HG03575 (cell line): ENCODE results near the gene WSCD2.

Experiments used
- ATAC-seq: cut with Tn5 transposase; IDR thresholded peaks from one replicate; pipeline ENCODE4 v1.9.1; 2021; ENCODE audit not compliant: unreplicated experiment, insufficient number of reproducible peaks, low FRiP score; ENCODE audit errors: extremely low read depth

The WSCD2 gene

DNA sequence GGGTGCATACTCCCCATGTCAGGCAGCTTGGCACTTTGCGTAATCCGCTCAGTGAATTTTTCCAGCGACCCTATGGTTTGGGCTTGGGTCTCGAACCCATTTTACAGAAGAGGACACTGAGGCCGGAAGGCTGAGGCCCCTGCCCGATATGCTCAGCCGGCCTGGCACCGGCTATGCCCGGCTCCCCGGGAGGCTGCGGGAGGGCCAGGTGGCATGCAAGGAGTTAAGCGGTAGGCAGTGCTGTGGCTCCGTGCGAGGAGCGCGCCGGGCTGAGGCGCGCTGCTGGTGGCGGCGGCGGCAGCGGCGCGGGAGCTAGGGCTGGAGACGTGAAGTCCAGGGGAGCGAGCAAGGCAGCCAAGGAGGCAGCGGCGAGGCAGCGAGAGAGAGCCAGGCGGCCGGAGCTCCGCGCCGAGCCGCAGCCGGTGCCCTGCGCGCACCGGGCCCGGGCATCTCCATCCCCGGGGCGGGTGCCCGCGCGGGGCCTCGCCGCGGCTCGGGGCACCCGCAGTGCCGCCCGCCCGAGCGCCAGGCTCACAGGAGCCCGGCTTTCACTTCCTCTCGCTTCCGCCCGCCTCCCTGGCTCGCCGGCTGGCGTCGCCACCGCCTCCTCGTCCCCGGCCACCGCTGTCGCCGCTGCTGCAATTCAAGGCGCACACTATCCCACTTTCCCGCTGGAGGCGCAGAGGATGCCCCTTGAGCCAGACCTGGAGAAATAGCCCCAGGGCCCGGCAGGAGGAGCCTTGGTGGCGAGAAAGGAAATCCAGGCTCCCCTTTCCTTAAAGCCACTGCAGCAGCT lies at the start of gene WSCD2:
TSS of gene WSCD2 (plus strand) at position 272 of the 796 bp plus-strand sequence. CDS start 66,545 bp downstream, outside the sequence.
- no peak for ATAC-seq

DNA sequence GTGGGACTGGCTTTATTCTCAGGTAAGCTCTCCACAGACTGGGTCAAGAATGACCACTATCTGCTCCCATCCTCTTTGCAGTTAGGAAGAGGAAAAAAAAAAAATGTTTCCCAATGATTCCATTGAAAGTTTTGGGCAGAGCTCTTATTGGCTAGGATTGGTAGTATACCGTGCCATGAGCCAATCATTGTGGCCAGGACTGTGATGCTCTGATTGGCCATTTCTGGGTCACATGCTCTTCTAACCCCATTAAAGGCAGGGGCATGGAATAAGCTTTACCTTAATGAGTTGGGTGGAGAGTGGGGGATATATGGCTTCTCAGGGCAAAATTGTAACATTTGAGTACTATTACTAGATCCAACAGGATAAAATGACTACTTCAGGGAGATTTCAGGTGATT lies 49.4 kb upstream of the WSCD2 start:
- no peak for ATAC-seq

DNA sequence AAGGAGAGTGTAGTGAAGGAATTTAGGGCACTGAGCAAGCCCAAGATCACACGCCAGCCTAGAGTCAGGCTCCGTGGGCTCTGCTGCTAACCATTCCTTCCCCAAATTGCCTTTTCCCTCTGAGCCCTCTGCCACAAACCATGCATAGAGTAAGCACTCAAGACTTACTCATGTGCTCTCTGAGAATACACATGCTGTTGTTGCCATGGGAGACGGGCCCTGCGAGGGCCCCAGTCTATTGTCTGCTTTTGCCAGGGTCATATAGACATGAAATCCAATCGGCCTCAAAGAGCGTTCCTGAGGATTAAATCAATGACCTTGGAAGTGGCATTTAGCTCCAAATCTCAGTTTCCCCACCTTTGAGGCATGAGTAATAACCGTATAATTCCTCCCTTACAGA lies 48.7 kb upstream of the WSCD2 start:
- ATAC-seq: no peak

DNA sequence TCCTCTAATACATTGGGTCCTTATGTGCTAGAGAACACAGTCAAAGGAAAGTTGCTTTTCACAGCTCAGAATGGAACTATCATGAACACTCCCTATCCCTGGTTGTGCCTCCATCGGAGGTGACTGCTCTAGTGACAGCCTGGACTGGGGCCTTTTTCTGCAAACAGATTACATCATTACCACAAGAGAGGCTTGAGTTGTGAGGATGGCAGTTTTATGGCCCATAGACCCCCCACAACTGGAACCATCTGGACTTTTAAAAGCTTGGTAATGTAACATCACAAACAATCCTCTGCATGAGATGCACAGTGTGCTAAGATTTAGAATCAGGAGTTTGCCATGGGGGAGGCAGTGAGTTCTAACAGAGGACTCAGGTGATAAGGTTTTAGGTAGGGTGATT lies 46.6 kb upstream of the WSCD2 start:
- no peak for ATAC-seq

DNA sequence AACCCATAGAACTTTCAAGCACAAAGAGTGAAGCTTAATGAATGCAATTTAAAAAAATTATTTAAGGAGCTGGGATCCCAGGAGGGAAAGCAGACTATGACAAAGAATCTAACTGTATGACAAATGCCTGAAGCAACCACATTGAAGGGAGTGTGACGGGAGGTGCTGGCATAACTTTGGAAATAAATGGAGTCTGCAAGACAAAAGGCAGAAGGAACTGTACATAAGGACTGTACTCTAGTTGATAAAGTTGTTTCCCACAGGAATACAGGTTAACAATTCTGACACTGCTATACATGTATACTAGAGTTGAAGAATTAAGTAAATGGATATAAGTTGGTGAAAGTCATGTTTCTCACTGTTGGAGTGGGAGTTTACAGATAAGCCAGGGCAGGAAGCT lies 41.2 kb upstream of the WSCD2 start:
- no peak for ATAC-seq

- no peak for ATAC-seq
Measured at GRCh38 chr12:108090107-108090899, 38.8 kb upstream of the WSCD2 start.

GRCh38 chr12:108090932-108091678 lies 38.0 kb upstream of the WSCD2 start:
- ATAC-seq: no peak

- ATAC-seq: no peak
Measured at GRCh38 chr12:108091679-108092051, 37.4 kb upstream of the WSCD2 start.

GRCh38 chr12:108093209-108093608 lies 35.9 kb upstream of the WSCD2 start:
- no peak for ATAC-seq

DNA sequence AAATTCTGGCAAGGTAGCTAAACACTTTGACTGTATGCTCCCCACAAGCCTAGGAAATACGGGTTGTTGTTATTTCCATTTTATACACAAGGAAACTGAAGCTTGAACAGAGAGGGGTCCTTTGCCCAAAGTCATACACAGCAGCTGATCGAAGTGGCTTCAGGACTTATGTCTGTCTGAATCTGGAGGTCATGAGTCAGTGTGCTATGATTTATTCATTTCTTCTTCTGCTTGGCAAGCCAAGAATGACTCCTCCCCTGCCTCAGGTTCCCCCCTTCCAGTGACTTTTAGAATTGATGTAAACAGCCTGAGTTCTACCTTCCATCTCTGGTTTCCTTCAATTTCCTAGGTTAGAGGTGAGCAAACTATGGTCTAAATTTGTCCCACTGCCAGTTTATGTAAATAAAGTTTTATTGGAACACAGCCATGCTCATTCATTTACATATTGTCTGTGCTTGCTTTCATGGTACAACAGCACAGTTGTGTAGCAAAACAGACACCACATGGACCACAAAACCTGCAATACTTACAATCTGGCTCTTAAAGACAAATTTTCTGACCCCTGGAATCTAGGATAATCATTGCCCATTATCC lies 34.9 kb upstream of the WSCD2 start:
- no peak for ATAC-seq

- no peak for ATAC-seq
Measured at GRCh38 chr12:108097160-108097911, 31.8 kb upstream of the WSCD2 start.

DNA sequence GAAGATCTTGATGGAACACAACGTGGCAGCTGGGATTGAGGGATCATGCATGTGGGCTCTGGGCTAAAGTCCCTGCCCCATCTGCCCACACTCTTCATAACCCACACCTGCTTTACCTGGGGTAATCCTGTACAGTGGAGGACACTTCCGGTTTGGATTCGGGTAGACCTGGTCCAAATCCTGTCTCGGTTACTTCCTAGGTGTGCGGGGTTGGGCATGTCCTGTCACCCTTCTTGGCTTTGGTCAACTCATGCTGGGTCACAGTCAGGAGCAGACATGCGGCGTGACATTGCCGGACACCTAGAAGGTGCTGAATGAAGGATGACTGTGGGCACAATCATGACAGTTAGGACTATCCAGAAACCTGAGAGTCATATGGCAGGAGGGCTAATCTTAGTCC lies 30.7 kb upstream of the WSCD2 start:
- no peak for ATAC-seq

DNA sequence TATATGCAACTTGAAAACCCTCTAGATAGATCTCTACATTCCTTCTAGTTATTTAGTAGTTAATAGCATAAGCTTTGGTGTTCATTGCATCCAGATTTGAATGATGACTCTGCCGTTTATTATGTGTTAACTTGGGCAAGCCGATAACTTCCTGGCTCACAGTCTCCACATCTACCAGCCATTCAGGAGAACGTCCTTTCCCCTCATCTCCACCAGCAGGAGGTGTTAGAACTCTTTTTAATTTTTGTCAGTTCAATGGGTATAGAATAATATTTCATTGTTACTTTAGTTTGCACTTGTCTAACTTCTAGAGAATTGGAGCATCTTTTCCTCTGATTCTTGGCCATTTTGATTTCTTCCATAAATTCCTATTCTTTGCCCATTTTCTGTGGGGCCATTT lies 30.0 kb upstream of the WSCD2 start:
- no peak for ATAC-seq

DNA sequence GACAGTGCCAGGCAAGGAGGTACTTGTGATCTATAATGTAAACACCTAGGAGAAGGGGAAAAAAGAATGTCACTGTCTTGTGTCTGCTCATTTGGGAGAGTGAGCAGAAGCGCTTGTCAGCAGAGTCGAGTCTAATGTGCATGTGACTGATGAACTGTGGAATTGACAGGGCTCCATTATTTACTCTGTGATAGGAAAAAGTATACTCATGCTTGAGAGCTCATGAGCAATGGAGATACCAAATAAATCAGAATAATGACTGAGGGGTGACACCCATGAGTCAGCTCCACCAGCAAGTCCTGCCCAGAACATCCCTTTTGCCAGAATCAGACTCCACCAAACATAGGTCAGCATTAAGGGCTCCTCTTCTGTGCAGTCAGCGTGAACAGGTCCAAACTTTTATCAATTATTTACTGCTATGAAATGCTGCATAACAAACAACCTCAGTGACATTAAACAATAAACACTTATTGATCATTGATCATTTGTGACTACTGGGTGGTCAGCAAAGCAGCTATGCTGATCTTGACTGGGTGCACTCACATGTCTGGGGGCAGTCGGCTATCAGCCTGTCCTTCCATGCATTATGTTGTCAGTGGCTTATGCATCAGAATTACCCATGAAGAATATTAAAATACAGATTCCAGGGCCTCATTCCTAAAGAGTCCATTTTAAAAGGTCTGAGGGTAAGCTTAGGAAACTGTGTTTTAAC lies 29.2 kb upstream of the WSCD2 start:
- ATAC-seq: no peak

DNA sequence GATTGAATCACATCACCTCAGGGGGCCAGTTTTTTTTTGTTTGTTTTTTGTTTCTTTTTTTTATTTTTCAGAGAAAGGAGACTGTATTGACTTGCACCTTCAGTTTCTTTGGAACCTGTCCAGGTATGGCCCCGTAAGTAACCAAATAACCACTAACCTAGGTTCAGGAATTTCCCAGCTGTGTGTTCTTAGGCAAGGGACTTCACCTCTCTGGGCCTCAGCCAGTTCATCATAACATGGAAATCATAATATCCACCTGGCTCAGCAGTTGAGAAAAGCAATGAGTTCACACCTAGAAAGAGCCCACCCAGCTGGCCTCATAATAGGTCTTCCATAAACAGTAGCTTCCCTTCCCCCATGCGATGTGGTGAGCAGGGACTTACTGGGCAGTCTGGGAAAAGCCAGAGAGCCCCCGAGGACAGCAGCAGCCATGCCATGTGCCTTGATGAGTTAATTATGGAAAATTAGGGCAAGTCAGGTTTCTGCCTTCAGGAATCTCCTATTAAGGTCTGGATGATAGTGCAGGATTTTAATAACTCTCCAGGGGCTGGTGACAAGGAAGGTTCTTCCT lies 27.4 kb upstream of the WSCD2 start:
- ATAC-seq: no peak

- ATAC-seq: no peak
Measured at GRCh38 chr12:108102363-108102762, 26.7 kb upstream of the WSCD2 start.

DNA sequence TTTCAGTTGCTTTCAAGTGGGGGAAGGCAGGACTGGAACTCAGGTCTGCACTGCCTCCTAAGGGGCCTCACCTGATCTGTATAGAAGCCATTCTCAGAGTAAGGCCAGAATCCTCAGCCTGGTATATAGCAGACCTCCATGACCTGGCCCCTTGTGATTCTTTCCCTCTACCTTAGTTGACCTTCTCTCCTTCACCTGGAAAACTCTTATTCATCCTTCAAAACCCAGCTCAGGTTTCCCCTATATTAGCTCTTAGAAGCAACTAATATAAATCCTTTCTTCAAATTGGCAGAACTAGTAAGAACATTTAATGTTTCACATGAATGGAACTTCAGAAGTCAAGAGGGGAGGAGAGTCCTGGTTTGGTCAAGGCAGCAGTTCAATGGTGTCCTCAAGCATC lies 26.0 kb upstream of the WSCD2 start:
- ATAC-seq: no peak

DNA sequence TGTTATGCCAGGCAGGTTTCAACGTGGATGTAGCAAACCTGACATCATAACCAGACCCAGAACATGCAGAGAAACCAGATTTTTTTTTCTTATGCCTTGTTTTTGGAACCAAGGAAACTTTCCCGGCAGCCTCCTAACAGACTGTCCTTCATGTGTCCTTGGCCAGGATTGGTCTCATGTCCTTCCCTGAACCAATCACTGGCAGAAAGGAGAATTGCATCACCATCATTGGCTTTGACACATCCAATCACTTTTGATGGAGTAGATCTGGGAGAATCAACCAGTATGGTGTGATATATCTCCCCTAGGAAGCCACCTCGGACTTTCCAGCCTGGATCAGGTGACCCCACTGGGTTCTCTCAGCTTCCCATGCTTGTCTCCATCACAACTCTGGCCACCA lies 25.6 kb upstream of the WSCD2 start:
- no peak for ATAC-seq
